Measurements from ENCODE around the gene PPP1R9B.

PPP1R9B gene

GRCh38 chr17:50170662-50171370, 20.3 kb upstream of the PPP1R9B start:
- CTCF ChIA-PET = interaction anchor here (0.9 to 6.4 kb wide), 19 partner anchors 7 to 192 kb away, joined by 3 to 107 read pairs (median 16); partner anchors contain the start of genes COL1A1, PPP1R9B and TMEM92
- DNase-seq (ENCODE audit: extremely low spot score) = peak; percentile 73
- POLR2A ChIA-PET = no interaction called here

DNA sequence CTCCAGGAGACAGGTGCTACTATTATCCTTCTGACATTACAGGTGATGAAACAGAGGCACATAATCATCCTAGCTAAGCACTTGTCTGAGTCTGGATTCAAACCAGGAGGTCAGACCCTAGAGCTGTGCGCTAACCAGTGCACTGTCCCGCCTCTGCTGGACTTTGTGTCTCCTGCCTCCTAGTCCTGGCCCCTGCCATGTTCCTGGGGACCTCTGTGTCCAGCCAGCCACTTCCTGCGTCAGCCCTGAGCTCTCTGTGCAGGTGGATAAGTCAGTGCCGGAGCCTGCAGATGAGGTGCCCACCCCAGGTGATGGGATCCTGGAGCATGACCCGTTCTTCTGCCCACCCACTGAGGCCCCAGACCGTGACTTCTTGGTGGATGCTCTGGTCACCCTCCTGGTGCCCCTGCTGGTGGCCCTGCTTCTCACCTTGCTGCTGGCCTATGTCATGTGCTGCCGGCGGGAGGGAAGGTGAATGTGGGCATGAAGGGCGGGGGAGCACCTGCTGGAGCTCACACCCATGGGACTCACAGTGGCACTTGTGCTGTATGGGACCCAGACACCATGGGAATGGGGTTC, 19.5 kb upstream of the PPP1R9B start:
- DNase-seq (ENCODE audit: extremely low spot score) = no peak
- ChIA-PET POLR2A (no interaction called here), CTCF (interaction anchor here (0.7 to 6.4 kb wide), 43 partner anchors 8 to 192 kb away, joined by 3 to 107 read pairs (median 6); partner anchors contain the start of genes COL1A1, PPP1R9B, TMEM92 and XYLT2)
- TF ChIP-seq, protein P1, sequence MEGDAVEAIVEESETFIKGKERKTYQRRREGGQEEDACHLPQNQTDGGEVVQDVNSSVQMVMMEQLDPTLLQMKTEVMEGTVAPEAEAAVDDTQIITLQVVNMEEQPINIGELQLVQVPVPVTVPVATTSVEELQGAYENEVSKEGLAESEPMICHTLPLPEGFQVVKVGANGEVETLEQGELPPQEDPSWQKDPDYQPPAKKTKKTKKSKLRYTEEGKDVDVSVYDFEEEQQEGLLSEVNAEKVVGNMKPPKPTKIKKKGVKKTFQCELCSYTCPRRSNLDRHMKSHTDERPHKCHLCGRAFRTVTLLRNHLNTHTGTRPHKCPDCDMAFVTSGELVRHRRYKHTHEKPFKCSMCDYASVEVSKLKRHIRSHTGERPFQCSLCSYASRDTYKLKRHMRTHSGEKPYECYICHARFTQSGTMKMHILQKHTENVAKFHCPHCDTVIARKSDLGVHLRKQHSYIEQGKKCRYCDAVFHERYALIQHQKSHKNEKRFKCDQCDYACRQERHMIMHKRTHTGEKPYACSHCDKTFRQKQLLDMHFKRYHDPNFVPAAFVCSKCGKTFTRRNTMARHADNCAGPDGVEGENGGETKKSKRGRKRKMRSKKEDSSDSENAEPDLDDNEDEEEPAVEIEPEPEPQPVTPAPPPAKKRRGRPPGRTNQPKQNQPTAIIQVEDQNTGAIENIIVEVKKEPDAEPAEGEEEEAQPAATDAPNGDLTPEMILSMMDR (IDR thresholded peaks at IDR 0.05; ENCODE audit: control extremely low read depth, extremely low read depth, low read depth, missing control alignments) = no peak

More at GRCh38 chr17:50170662-50171370, 20.3 kb upstream of the PPP1R9B start:
- TF ChIP-seq, protein P1 (IDR thresholded peaks at IDR 0.05; ENCODE audit: control extremely low read depth, extremely low read depth, low read depth, missing control alignments) = no peak

- POLR2A ChIA-PET = no interaction called here
- CTCF ChIA-PET = interaction anchor here (0.7 to 6.4 kb wide), 43 partner anchors 8 to 177 kb away, joined by 3 to 107 read pairs (median 6); partner anchors contain the start of genes COL1A1, PPP1R9B, TMEM92 and XYLT2
Observed at GRCh38 chr17:50169121-50169764, 18.8 kb upstream of the PPP1R9B start.

GRCh38 chr17:50168319-50168718, 17.8 kb upstream of the PPP1R9B start:
- TF ChIP-seq, protein P1 (IDR thresholded peaks at IDR 0.05; ENCODE audit: control extremely low read depth, extremely low read depth, low read depth, missing control alignments) = no peak

More at GRCh38 chr17:50169121-50169764, 18.8 kb upstream of the PPP1R9B start:
- TF ChIP-seq, protein P1 (IDR thresholded peaks at IDR 0.05; ENCODE audit: control extremely low read depth, extremely low read depth, low read depth, missing control alignments) = peak; percentile 84
- DNase-seq (ENCODE audit: extremely low spot score) = peak; percentile 75

GRCh38 chr17:50167371-50167770, 16.9 kb upstream of the PPP1R9B start:
- TF ChIP-seq, protein P1 (IDR thresholded peaks at IDR 0.05; ENCODE audit: control extremely low read depth, extremely low read depth, low read depth, missing control alignments) = no peak
- no peak for DNase-seq (ENCODE audit: extremely low spot score)
- CTCF ChIA-PET = interaction anchor here (1.2 to 6.4 kb wide), 7 partner anchors 11 to 128 kb away, joined by 4 to 90 read pairs (median 24); partner anchors contain the start of genes COL1A1, PPP1R9B and TMEM92
- POLR2A ChIA-PET = no interaction called here

More at GRCh38 chr17:50168319-50168718, 17.8 kb upstream of the PPP1R9B start:
- ChIA-PET POLR2A (no interaction called here), CTCF (interaction anchor here (0.7 to 6.4 kb wide), 12 partner anchors 10 to 127 kb away, joined by 3 to 107 read pairs (median 16); partner anchors contain the start of genes COL1A1, PPP1R9B and TMEM92)
- DNase-seq (ENCODE audit: extremely low spot score) = no peak

Measured in GM10248 (cell line).